Fibroblast of the aortic adventitia (primary cell): ENCODE measurements around the gene GRK1. TPM values are rescaled to one million over a fixed set of nuclear protein-coding genes. Genes with fewer than 3 reads are reported as not detected.
"Not testable (repeated sequence)": the region's sequence is repeated elsewhere in the genome, so short reads cannot be mapped to it uniquely, and the experiment has no call there.

ENCODE experiments used
- DNase-seq: peaks from one replicate; pipeline ENCODE4 v3.0.0-alpha.2; 2010; ENCODE audit warnings: low read depth
- H3K4me3 ChIP-seq: 2 replicates; pipeline ENCODE4 v1.5.1; 2011; ENCODE audit warnings: low read depth, mild to moderate bottlenecking, control low read depth, low read length, moderate library complexity
- total RNA-seq: library from RNA; depleted of rRNA; stranded (reverse); fragments of >200 nt; gene quantifications from 2 replicates; pipeline ENCODE4 v1.2.3, GENCODE V29; 2012; ENCODE audit warnings: low replicate concordance
- TF ChIP-seq, protein P1 (sequence below): IDR thresholded peaks from 2 replicates; pipeline ENCODE4 v1.5.1; 2011; ENCODE audit warnings: mild to moderate bottlenecking, low read length, control low read depth, inconsistent platforms; ENCODE audit not compliant: insufficient read depth

The GRK1 gene
- total RNA-seq, 1 donor: not detected

DNA sequence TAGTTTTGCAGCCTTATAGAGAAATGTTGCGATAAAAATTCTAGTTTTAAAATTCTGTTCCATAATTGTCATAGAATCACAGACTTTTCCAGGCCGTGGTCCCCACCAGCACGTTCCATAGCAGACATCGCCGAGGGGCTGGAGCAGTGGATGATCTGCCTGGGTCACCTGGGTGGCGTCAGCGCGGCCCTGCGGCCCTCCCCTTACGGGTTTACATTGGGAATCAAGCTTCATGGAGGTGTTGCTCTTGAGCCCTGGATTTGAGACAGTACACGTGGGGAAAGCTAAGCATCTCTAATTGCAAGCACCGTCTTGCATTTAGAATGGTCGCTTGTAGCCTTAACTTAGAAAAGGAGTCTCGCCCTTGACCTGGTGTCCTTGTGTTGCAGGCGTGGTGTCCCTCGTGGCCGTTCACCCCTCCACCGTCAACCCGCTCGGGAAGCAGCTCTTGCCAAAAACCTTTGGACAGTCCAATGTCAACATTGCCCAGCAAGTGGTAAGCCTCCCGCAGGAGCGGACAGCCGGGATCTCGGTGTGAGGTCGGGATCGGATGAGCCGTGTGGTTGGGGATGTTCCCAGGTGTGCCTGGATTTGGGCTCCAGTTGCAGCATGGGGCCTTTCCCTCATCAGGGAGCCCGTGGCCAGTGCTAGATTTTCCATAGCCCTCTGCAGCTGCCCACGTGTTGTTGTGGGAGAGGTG, 44.1 kb upstream of the GRK1 start:
- H3K4me3 ChIP-seq: no peak overlapping the region
- TF ChIP-seq, protein P1, sequence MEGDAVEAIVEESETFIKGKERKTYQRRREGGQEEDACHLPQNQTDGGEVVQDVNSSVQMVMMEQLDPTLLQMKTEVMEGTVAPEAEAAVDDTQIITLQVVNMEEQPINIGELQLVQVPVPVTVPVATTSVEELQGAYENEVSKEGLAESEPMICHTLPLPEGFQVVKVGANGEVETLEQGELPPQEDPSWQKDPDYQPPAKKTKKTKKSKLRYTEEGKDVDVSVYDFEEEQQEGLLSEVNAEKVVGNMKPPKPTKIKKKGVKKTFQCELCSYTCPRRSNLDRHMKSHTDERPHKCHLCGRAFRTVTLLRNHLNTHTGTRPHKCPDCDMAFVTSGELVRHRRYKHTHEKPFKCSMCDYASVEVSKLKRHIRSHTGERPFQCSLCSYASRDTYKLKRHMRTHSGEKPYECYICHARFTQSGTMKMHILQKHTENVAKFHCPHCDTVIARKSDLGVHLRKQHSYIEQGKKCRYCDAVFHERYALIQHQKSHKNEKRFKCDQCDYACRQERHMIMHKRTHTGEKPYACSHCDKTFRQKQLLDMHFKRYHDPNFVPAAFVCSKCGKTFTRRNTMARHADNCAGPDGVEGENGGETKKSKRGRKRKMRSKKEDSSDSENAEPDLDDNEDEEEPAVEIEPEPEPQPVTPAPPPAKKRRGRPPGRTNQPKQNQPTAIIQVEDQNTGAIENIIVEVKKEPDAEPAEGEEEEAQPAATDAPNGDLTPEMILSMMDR: no peak
- no peak for DNase-seq

DNA sequence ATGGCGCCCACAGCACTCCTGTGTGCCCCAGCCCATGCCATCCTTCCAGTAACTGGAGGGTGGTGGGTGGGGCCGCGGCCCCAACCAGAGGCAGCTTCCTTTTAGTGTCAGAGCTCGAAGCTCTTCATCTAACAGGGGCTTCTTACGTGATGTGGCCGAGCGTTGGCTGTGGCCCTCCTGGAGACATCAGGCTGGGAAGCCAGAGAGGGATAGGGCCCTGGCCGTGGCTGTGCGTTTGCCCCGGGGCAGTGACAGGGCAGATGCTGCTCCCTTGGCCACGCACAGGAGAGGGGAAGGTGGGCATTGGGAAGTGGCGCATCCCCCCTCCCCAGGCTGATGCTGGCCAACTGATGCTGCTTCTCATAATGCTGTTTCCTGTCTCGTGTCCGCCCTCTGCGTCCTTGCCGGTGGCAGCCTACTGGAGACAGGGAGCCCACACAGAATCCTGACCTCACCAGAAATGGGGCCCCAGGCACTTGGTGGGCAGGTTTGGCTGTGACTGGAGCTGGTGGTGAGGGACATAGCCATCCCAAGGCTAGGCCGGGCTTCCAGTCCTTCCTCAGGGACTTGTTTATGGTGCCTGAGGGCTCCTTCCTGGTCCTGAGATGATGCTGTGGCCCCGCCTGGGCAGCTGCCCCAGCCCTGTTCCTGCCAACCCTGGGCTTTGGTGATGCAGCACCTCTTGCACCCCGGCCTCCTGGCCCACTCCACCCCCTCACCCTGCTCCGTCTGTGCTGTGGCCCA, 43.4 kb upstream of the GRK1 start:
- no peak for DNase-seq
- TF ChIP-seq, protein P1: no peak
- no peak overlapping the region for H3K4me3 ChIP-seq

DNA sequence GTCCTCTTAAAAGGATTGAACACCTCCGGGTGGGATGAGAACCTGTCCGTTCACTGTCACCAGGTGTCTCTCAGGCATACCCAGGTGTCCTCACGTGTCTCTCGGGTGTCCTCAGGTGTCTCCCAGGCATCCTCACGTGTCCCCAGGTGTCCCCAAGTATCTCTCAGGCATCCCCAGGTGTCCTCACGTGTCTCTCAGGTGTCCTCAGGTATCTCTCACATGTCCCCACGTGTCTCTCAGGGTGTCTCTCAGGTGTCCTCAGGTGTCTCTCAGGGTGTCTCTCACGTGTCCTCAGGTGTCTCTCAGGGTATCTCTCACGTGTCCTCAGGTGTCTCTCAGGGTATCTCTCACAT, 42.8 kb upstream of the GRK1 start:
- DNase-seq: no peak
- H3K4me3 ChIP-seq: no peak overlapping the region
- TF ChIP-seq, protein P1: no peak

DNA sequence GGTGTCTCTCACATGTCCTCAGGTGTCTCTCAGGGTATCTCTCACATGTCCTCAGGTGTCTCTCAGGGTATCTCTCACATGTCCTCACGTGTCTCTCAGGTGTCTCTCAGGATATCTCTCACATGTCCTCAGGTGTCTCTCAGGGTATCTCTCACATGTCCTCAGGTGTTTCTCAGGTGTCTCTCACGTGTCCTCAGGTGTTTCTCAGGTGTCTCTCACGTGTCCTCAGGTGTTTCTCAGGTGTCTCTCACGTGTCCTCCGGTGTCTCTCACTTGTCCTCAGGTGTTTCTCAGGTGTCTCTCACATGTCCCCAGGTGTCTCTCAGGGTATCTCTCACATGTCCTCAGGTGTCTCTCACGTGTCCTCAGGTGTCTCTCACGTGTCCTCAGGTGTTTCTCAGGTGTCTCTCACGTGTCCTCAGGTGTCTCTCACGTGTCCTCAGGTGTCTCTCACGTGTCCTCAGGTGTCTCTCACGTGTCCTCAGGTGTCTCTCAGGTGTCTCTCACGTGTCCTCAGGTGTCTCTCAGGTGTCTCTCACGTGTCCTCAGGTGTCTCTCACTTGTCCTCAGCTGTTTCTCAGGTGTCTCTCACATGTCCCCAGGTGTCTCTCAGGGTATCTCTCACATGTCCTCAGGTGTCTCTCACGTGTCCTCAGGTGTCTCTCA, 42.2 kb upstream of the GRK1 start:
- not testable (repeated sequence) for DNase-seq

DNA sequence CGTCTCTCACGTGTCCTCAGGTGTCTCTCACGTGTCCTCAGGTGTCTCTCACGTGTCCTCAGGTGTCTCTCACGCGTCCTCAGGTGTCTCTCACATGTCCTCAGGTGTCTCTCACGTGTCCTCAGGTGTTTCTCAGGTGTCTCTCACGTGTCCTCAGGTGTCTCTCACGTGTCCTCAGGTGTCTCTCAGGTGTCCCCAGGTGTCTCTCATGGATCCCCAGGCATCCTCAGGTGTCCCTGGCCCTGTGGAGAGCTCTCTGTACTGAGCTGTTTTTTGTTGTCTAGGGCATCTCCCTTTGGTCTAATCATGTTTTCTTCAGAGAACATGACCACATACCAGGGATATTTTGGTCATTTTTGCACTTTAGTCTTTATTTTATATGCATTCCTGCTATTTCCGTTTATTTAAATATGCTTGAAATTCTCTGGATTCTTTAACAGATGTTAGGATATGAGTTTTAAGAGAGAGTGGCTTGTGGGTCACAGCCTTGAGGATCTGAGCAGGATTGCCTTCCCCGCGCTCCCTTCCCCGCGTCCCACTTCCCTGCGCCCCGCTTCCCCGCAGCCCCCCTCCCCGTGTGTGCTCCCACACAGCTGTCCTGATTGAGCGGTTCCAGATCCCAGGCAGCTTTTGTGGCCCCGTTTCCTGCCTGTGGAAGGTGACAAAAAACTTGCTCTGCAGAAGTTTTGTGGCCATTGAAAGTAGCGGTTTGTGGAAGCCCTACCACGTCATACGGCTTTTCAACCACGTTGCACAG, 40.9 kb upstream of the GRK1 start:
- H3K4me3 ChIP-seq: no peak overlapping the region
- peak; percentile 54 for DNase-seq
- TF ChIP-seq, protein P1: no peak

More for the DNA sequence above, 42.2 kb upstream of the GRK1 start:
- H3K4me3 ChIP-seq: not testable (repeated sequence)

DNA sequence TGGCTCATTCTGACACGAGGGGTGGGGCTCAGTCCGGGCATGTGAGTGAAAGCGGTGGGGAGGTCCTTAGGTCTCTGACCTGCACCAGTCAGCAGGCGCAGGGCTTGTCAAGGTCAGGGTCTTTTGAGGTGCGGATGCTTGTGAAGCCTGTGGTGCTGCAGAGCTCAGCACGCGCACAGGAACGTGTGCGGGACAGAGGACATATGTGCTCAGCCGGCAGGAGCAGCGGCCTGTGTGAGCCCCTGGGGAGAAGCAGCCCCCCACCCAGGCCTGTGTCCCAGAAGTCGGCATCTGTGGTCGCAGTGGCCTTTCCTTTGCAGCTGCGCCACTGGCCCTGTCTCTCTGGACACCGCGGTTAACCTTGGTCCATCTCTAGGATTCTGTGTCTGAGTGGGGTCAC, 39.9 kb upstream of the GRK1 start:
- TF ChIP-seq, protein P1: no peak
- H3K4me3 ChIP-seq: no peak overlapping the region
- no peak for DNase-seq
